HG03520 (cell line): ENCODE data around the gene JARID2.

Source experiments
- ATAC-seq: cut with Tn5 transposase; IDR thresholded peaks from one replicate; pipeline ENCODE4 v1.9.1; 2021; ENCODE audit warnings: mild to moderate bottlenecking, moderate library complexity; ENCODE audit not compliant: unreplicated experiment

JARID2 gene

GRCh38 chr6:15391500-15391899 is 145.6 kb downstream of the JARID2 start:
- no peak for ATAC-seq

DNA sequence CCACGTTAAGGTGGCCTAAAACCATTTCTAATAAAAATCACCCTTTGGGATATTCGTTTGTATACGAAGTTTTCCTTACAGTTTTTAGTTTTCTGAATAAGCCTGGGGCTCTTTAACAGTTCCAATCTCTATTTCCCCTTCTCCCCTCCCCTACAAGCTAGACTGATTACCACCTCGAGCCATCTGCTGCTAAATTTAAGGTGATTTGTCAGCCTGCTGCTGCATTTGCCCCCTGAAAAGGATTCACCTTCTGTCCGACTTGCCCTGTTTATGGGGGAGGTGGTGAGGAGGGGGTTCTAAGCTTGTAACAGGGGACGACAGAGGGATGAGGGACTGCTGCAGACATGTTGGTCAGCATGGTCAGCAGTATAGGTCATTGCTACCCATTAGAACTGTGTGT is 146.3 kb downstream of the JARID2 start:
- ATAC-seq, result no peak

GRCh38 chr6:15393605-15394004 is 147.7 kb downstream of the JARID2 start:
- ATAC-seq, result no peak

DNA sequence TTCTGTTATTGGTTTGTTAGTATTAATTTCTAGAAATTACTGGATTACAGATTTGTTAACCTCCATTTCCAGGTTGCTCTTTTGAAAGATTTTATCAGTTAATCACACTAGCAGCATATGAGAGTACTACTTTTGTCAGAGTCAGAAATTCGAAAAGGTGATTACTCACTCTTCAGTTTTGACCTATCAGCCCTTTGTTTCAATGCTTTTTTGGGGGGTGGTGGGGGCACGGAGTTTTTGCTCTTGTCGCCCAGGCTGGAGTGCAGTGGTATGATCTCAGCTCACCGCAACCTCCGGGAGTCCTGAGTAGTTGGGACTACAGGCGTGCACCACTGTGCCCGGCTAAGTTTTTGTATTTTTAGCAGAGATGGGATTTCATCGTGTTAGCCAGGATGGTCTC is 149.2 kb downstream of the JARID2 start:
- no peak for ATAC-seq

DNA sequence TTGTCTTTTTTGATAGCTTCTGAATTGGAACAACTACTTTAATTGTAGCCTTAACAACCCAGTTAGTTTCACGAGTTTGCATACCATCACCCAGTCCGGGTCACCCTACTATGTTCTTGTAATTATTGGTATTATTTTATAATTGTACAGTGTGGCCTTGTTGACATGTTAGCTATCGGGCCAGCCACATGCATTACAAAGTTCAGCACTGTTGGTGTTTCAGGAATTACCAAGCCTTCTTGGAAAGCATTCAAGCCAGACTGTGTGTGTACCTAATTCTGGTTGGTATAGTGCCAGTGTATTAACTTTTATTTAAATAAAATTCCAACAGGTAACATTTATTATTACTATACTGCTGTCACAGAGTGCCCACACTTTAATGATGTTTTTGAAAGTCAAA is 150.9 kb downstream of the JARID2 start:
- no peak for ATAC-seq

DNA sequence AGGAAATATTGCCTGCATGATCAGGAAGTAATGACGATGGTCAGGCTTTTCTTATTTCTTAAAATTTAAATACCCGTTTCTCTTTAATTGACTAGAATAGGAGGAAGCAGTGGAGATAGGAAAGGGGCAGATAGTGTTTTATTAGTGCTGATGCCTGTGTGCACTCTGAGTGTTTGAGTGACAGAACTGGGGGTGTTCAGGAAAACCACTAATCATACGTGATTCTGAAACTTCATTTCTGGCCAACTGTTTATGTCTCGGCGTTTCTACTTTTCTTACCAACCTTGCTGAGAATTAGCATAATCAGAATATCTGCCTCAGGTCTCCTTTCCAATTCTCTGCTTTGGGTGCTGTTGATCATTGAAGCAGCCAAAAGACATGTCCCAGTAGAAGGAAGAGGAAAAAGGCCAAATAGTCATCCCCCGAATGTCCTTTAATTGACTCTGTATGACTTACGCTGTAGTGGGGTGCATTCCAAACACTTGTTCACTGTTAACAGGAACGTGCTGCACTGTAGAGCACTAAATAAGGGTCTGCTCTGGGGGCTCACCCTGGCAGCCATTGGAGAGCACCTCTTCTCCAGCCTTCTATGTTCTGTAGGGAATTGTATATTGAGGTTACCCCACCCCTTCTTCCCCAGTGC is 152.9 kb downstream of the JARID2 start:
- ATAC-seq, result peak; percentile 59

DNA sequence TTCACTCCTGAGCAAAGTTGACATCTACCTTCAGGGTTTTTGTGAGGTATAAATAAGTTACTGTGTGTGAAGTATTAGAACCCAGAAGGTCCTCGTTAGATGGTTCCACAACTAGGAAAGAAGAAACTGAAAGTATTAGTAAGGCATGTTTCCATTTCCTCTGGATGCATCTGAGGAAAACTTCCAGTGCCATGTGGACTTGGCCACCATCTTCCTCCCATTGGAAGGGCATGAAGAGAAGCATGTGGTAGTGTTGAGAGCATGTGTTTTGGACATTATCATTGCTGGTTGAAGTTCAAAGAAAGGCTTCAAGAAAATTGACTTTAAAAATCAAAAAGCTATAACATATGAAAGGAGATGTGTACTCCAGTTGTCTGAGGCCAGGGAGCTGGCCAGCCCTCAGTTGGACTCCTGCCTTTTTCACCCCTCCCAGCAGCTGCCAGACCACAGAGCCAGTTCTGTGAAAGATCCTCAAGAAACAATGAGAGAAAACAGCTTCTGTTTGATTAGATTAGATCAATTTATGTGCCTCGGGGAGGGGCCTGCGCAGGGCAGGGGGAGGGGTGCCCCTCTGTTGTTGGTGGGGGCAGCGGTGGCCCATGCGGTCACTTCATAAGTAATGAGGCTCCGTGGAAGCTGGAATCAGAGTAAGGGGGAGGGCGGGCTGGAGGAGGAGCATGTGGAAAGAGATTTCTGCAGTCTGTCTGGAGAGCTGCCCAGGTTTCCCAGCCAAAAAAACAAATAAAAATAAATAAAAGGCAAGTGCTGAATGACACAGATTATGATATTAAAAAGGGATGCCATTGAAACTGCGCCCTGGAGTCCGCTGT is 154.0 kb downstream of the JARID2 start:
- ATAC-seq, result no peak

DNA sequence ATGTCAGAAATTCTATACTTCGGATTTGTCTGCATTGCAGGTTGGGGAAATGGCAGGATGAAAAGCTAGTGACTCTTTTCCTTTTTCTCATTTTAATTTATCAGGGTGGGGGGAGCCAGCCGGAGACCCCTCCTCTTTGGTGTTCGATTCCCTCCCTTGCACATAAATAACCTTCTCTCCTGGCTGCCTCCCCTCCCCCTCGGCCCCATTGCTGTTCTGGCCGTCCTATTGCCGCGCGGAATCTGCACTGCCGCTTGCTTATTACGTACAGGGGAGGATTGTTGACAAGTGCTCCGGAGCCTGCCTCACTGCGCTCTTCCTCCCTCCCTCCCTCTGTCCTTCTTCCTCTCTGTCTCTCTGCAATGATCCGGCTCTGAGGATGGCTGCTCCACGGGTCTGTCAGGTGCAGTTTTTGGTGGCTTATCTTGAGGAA is 154.7 kb downstream of the JARID2 start:
- no peak for ATAC-seq

DNA sequence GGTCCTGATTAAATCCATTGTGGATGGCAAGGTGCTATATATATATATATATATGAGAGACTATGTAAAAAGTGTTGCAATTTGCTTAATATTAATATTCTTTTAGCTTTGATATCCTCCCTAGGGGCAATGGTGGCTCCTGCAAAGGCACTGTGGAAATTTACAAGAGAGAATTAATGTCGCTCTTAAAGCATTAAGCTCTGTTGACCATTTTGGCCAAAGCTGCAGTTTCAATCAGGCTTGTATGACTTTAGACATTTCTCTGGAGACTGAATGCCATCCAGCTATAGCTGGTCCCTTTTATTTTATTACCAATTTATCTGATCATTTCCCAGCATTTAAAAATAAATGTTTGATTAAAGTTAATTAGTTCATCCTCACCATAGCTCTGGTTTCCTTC is 155.3 kb downstream of the JARID2 start:
- no peak for ATAC-seq

DNA sequence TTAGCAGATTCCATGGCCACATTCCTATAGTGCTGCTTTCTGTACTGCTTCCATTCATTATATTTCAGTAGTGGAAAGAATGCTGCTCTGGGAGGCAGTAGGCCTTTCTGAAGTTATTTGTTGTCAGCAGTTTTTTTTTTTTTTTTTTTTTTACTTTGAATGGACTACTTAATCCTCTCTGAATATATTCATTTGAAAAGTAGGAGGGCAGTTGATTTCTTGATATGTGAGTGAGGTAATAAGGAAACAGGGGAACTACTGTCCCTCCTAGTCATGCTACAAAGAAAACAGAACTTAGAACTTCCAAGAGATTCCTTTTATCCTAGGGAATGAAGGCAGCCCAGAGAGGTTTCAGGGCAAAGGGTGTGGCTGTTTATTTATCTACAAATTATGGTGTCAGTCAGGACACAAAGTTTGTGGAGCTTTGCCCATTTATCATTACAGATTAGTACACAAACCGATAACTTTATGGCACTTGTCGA is 155.9 kb downstream of the JARID2 start:
- ATAC-seq, result no peak

GRCh38 chr6:15402406-15403045 is 156.7 kb downstream of the JARID2 start:
- ATAC-seq, result no peak

DNA sequence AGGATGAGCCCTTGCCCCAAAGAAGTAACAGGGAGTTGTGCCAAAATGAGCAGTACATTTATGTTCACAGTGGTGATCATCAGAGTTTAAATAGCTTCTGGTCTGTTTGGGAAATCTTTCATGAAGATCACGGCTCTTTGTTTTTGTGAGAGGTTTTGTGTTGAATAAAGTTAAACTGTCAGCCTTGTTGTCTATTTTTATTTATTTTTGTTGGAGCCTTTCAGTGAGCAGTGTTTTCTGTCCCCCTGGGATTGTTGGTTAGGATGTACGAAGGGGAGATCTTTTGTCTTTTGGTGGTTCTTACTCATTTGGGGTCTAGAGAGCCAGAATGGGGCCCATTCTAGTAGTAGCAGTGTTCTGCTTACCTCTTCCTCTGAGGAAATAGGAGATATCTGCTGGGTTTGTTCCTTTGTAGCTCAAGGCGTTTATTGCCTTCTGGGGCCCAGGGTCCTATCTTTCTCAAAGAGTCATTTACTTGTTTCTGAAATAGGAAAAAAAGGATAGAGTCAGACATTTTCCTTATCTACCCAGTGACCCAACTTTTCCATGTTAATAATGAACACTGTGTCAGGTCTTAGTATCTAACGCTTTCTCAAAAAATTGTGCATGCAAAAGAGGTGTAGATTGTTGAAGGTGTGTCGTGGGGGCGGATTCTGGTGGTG is 157.4 kb downstream of the JARID2 start:
- ATAC-seq, result no peak

DNA sequence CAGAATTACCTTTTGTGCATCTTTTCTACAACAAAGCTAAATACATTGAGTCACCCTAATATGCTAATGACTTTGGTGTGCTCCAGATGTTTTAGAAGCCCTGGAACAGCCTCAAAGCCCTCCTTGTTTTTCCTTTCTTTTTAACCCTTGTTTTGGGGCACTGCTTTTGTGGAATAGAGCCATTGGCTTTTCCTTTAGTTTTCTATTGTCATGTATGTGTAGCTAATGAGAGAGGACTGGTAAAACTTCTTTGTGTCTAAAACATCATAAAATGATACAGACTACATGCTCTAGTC is 158.8 kb downstream of the JARID2 start:
- no peak for ATAC-seq

DNA sequence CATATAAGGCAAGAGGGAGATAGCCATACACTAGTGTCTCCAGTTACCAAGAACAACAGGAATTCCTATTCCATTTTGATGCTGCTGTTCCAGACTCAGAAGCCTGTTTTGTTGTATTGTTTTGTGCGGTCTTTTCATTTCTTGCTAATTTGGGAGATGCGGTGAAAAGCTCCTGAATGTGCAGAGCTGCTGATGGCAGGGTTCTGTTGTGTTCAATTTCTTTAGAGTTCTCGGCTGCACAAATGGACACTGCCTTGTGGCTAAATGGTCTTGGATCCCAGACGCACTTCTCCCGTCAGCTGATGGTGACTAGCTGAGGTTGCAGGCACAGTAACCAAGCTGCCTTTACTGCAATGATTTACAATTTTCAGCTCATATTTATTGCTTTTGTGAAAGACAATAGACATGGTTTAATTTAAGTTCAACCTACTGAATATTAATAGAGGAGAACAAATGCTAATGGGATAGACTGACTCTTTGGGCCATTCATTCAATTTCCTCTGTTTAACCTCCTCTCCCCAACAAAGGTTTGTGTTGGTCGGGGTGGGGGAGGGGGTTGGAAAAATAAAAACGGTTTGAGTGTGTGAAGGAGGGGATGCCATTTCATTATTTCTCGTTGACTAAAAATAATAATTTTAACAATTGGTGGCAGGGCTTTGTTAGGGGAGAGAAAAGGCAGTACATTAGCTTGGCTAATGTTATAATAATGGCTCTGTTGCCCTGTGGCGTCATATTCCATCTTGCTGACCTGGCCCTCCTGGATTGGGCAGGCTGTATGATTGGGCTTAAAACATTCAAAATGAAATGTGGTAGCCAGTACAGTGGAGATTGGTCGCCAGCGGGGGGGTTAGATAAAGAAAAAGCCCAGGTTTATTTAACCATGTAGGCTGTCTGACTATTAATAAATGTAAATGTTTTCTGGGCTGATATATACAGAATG is 159.5 kb downstream of the JARID2 start:
- no peak for ATAC-seq

- ATAC-seq, result no peak
Observed at GRCh38 chr6:15406452-15406851, 160.6 kb downstream of the JARID2 start.

- no peak for ATAC-seq
Observed at GRCh38 chr6:15408008-15408407, 162.1 kb downstream of the JARID2 start.

GRCh38 chr6:15408758-15409157 is 162.9 kb downstream of the JARID2 start:
- ATAC-seq, result no peak

DNA sequence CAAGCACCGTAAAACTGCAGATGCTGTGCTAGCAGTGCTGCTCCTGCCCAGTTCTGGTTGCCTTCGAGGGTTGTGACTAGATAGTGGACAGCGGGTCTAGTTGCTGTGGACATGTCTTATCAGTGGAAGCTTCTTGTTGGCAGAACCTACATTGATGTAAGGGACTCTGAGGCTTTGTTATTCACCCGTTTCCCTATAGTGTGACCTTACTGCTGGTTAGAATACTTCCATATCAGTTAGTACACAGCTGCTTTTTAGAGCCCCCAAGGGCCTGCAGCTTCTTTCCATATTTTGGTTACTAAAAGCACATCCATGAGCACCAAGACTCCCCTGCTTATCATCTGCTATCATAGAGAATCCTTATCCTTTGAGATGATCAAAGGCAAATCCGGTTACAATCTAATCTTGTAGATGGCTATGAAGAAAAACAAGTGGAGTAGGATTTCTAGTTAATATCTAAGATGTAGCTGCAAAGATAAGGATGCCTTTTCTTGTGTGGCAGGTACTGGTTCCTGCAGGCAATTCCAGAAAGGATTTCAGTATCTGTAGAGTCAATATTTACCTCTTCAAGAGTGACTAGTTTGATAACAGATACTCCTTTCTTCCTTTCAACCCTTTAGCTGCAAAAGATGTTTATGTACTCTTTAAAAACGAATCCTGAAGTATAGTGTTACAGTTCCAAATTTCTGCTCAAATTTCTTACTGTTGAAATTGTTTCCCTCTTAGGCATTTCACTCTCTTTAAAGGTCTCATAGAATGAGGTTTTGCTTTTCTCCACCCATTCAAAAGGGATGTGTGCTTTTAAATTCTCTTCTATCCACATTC is 163.6 kb downstream of the JARID2 start:
- no peak for ATAC-seq

- no peak for ATAC-seq
Observed at GRCh38 chr6:15410126-15410391, 164.2 kb downstream of the JARID2 start.

- no peak for ATAC-seq
Observed at GRCh38 chr6:15410752-15411151, 164.9 kb downstream of the JARID2 start.
